NCI-H1417 (cell line): Measurements from ENCODE around the gene MMADHC.
A peak's percentile ranks its signal among the peaks of the same experiment; 100 is the strongest.

Source experiments
- DNase-seq, 3 experiments: peaks; one replicate each; lab custom pipeline; 2025; lab: John Stamatoyannopoulos, UW

MMADHC gene

DNA sequence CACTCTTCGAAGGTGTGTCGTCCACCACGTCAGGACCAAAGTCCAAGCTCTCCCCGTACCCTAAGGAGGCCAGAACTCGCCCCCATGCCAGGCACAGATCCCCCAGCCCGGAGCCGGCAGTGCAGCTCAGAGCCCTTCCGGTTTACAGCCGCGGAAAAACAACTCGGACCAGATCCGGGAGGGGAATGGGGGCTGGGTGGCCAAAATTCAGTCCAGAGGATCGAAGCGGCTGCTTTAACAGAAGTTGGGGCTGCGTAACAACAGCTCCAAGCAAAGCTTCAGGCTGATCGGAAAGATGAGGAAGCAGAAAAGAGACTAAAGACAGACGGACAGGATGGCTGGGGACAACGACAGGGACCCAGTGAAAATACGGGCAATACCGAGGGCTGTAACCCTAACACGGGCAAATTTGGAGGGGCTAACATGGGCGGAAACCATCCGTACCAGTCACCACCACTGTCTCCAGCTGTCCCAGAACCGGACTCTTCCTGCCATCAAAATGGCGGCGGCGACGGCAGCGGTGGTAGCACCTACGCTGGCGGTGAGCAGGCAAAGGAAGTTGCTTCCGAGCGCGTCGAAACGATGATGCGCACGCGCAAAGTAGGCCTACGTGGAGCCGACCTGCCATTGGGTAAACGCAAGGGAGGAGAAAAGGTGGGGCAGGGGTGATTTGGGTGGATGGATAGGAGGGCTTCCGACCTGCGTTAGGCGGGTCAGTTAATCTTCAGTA, at the start of gene MMADHC:
Gene MMADHC, minus strand, starts transcription at position 556 of the 730 bp plus-strand sequence. CDS start 678 bp downstream, outside the sequence.
- peak; percentile 91 to 98 (median 95) for DNase-seq

- DNase-seq = no peak
Measured at GRCh38 chr2:149634103-149634502, 46.5 kb upstream of the MMADHC start.

- DNase-seq = peak in 1 of 3 experiments; percentile 26
Measured at GRCh38 chr2:149630445-149630844, 42.9 kb upstream of the MMADHC start.

- DNase-seq = peak in 1 of 3 experiments; percentile 17
Measured at GRCh38 chr2:149629026-149629425, 41.5 kb upstream of the MMADHC start.

GRCh38 chr2:149627111-149627801, 39.7 kb upstream of the MMADHC start:
- DNase-seq = no peak

DNA sequence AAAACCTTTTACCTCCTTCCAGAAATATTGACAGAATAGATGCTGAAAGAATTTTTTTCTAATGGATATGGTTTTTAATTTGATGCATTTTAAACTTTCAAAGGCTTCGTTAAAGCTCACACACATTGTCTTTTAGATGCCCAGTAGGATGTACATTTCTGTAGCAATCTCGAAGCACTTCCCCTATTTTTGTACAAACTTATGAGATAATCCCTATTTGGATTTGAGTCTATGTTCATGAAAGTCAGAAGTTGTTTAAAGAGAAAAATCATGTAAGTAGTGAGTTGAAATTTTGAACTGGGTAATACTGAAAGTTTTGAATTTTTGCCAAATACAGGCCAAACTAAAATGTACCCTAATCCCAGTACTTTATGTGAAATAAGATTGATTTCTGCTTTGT, 38.1 kb upstream of the MMADHC start:
- no peak for DNase-seq

DNA sequence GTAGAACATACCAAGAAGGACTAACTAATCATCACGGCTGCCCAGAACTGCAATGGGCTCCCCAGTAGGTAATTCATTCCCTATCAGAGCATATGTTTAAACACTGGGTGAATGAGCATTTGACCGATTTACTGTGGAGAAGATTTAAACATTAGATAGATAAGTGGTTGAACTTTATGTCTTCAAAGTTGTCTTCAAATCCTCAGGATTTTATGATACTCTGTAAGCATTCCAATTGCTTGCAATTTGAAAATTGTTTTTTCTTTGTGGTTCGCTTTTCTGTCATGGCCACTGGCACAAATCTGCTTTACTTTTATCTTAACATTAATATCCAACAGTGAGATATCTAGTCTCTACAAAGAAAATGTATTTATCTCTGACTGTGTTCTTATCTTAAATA, 37.7 kb upstream of the MMADHC start:
- no peak for DNase-seq

GRCh38 chr2:149622343-149622742, 34.8 kb upstream of the MMADHC start:
- no peak for DNase-seq

GRCh38 chr2:149617476-149617875, 29.9 kb upstream of the MMADHC start:
- no peak for DNase-seq

- DNase-seq = peak in 1 of 3 experiments; percentile 33
Measured at GRCh38 chr2:149616681-149617456, 29.3 kb upstream of the MMADHC start.

- no peak for DNase-seq
Measured at GRCh38 chr2:149613704-149614103, 26.1 kb upstream of the MMADHC start.

GRCh38 chr2:149612122-149612521, 24.5 kb upstream of the MMADHC start:
- DNase-seq = no peak

DNA sequence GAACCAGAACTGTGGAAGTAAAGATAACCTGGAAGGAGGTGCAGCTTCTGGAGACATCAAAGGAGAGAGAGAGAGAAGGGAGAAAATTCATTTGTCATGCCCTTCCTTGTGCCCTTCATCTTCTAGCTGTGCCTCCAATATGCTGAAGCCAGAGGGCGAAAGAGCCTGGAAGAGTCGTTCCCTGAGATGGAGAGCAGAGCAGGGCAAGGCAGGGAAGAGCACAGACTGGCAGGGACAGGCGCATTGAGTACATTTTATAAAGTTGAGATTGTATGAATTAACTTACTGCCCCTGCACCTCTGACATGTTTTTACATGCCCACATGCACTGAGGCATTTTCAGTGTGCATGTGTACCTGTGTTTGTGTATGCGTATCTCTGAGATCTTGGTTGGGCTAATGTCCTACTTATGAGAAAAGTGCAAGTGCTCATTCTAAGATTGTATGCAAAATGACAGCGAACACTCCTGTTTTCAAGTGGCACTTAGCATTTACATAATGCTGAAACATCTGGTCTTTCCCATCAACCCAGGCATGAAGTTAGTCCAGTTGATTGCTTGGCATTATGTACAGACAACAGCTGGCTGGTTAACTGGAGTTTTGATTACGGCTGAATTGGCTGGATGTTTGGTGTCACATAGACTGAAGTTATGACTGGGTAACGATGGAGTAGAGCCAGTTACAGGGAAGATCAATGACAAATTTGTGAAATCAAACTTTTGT, 23.7 kb upstream of the MMADHC start:
- peak in 2 of 3 experiments; percentile 41 to 86 for DNase-seq

- no peak for DNase-seq
Measured at GRCh38 chr2:149606251-149606811, 18.8 kb upstream of the MMADHC start.

DNA sequence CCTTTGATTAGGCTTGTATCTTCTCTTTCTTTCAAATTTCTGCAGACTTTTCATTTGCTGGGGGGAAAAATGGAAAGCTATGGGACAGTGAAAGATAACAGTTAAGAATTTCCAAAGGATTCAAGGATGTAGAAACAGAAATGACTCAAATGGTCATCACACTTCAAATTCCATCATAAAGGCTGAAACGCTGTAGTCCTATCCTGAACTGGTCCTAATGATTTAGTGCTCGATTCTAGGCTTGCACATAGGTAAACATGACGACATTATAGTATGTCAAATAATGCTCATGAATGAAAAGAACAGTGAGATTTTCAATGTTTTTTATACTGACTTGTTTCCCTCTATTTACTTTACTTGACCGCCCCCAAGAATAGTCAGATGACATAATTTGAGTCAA, 15.7 kb upstream of the MMADHC start:
- DNase-seq = no peak

DNA sequence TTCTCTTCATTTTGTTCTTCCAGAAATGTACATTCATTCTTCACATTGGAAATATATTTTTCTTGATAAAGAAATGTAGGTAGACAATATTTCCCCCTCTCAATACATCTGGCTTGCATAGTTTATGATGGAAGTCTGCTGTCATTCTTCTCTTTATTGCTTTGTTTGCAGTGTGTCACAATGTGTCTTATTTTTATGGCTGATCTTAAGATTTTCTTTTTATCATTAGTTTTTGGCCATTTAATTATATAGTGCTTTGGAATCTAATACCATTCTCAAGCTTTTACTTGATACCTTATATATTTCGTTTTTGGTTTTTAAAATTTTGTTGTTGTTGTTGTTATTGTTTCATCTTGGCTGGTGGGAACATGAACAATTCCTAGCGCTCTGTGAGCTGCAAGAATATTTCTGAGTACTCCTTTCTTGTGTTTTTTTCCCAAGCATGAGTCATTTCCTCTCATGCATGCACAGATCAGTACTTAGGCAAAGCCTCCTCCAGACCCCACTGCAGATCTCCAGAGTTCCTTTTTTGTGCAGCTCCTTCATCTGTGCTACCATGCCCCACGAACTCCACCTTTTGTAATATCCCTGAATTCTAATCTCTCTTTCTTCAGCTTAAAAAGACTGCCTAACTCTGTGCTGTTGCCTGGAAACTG, 13.7 kb upstream of the MMADHC start:
- no peak for DNase-seq

DNA sequence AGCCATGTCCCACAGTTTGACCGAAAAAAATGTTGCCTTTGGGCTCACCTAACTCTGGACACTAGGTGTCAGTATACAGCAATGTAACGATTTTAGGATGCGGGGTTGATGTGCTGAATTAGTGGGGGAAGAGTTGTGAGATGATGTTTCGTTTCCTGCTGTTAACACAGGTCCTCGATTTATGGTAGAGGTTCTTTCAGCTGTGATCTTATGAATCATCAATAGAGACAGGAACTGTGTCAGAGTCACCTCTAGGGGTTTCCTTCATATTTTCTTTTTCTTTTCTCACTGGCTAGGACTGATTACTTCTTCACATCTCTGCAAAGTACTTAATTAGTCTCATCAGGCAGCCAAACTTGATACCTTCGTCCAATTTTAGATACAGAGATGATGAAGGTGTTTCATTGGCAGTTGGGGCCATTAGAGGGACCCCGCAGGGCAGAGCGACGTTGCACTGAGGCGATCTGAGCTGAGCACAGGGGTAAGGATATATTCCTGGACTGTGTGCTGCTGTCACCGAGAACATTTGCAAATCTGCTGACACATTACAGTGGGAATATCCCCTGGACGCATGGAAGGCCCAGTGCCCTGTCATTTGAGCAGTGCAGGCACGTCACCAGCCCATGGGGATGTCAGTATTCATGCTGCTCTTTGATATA, 10.2 kb upstream of the MMADHC start:
- peak; percentile 43 to 88 (median 62) for DNase-seq

DNA sequence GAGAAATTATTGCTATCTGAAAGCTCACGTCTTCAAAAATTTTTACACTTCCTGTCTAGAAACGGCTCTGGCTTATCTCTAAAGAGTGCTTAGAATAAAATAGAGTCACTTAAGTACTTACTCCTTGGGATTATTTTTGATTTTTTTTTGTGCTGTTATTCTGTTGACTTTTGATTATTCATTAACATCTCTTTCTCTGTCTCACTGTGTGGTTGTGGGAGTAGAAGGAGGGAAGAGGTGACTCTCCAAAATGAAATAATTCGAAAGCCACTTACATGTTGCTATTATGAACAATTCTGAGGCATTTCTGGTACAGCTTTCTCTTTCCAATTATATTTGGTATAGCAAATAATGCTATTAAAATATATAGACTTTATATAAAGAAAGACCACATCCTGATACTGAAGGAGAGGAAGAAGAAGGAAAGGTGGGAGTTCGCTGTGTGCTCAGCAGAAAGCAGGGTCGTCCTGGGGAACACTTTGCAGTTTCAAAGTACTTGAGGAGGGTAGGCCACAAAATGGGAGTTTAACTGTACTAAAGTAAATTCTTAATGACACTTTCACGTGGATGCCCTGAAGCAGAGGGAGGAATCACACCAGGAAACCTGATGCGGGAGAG, 9.6 kb upstream of the MMADHC start:
- DNase-seq = no peak

DNA sequence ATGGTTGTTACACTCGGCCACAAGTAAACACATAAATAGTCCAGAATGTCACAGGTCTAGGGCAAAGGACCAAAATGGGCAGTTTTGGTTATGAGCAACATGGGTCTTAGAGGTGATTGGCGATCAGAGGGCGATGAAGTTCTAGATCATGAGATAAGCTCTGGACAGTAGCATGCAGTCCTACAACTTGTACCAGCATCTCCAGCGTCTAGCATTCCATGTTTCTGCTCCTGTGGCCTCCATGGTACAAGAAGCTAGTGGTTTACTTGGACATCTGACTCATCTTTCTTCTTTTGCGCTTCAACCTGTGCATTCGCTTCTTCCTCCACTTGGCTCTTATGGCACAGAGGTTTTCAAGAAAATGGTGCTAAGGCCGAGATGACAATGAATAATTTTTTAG, 8.9 kb upstream of the MMADHC start:
- DNase-seq = no peak
